ACC112 (cell line): ENCODE data around the gene FAM120B.

Experiments
- H2AFZ ChIP-seq: fragments of 200-600 bp; sonication (generic); one replicate; pipeline ENCODE4 v1.6.0; 2017; ENCODE audit warnings: antibody characterized with exemption, low read length; ENCODE audit not compliant: unreplicated experiment
- H3K27ac ChIP-seq: fragments of 200-600 bp; sonication (generic); 2 replicates; pipeline ENCODE4 v1.5.1; 2014; ENCODE audit warnings: low read depth, mild to moderate bottlenecking, antibody characterized with exemption, low read length, moderate library complexity
- H3K27me3 ChIP-seq: fragments of 200-600 bp; sonication (generic); 2 replicates; pipeline ENCODE4 v1.6.1; 2014; ENCODE audit warnings: mild to moderate bottlenecking, antibody characterized with exemption, low read length, moderate library complexity, mixed read lengths; ENCODE audit not compliant: insufficient read depth
- H3K36me3 ChIP-seq: fragments of 200-600 bp; sonication (generic); 2 replicates; pipeline ENCODE4 v1.6.1; 2016; ENCODE audit warnings: mild to moderate bottlenecking, antibody characterized with exemption, low read length, moderate library complexity, mixed read lengths; ENCODE audit not compliant: insufficient read depth
- H3K4me1 ChIP-seq: fragments of 200-600 bp; sonication (generic); one replicate; pipeline ENCODE4 v1.6.1; 2016; ENCODE audit warnings: low read length, mixed read lengths; ENCODE audit not compliant: insufficient read depth, unreplicated experiment, control insufficient read depth
- H3K4me3 ChIP-seq: fragments of 200-600 bp; sonication (generic); 2 replicates; pipeline ENCODE4 v1.5.1; 2014; ENCODE audit warnings: mild to moderate bottlenecking, low read depth, low read length
- H3K79me2 ChIP-seq: fragments of 200-600 bp; sonication (generic); one replicate; pipeline ENCODE4 v1.6.0; 2016; ENCODE audit warnings: low read length; ENCODE audit not compliant: control insufficient read depth, unreplicated experiment, insufficient read depth

FAM120B gene

GRCh38 chr6:170437719-170438401 is 131.3 kb downstream of the FAM120B start:
- Histone ChIP-seq H3K27me3 (no peaks in the 10 kb centered on the region), H3K36me3 (no peaks in the 10 kb centered on the region), H3K27ac (peak overlapping the region; percentile 54; the same call in 1 of the 2 replicates), H3K79me2 (no peaks in the 10 kb centered on the region), H2AFZ (peak overlapping the region; percentile 46), H3K4me3 (peak overlapping the region; percentile 56), H3K4me1 (peaks cover 9% of the 10 kb centered on the region)

- Histone ChIP-seq H2AFZ (peak overlapping the region; percentile 46), H3K4me3 (peak overlapping the region; percentile 56), H3K27me3 (no peaks in the 10 kb centered on the region), H3K79me2 (no peaks in the 10 kb centered on the region), H3K4me1 (peaks cover 9% of the 10 kb centered on the region), H3K27ac (peak overlapping the region; percentile 54; the same call in 1 of the 2 replicates), H3K36me3 (no peaks in the 10 kb centered on the region)
These were observed 131.8 kb downstream of the FAM120B start for GRCh38 chr6:170438402-170438753.

- Histone ChIP-seq H3K36me3 (no peaks in the 10 kb centered on the region), H3K27me3 (no peaks in the 10 kb centered on the region), H3K79me2 (no peaks in the 10 kb centered on the region), H3K4me3 (no peak overlapping the region), H3K4me1 (peaks cover 9% of the 10 kb centered on the region), H3K27ac (no peak overlapping the region; the same call in 1 of the 2 replicates), H2AFZ (no peak overlapping the region)
These were observed 132.3 kb downstream of the FAM120B start for GRCh38 chr6:170438861-170439260.

GRCh38 chr6:170439366-170440361 is 133.1 kb downstream of the FAM120B start:
- no peak overlapping the region for H3K27ac ChIP-seq
- no peak overlapping the region for H3K4me3 ChIP-seq
- H3K36me3 ChIP-seq, result no peaks in the 10 kb centered on the region
- no peaks in the 10 kb centered on the region for H3K27me3 ChIP-seq
- no peak overlapping the region for H2AFZ ChIP-seq
- H3K4me1 ChIP-seq, result peaks cover 9% of the 10 kb centered on the region
- no peaks in the 10 kb centered on the region for H3K79me2 ChIP-seq

GRCh38 chr6:170440437-170440836 is 133.9 kb downstream of the FAM120B start:
- Histone ChIP-seq H3K79me2 (no peaks in the 10 kb centered on the region), H2AFZ (no peak overlapping the region), H3K27me3 (no peaks in the 10 kb centered on the region), H3K27ac (no peak overlapping the region), H3K36me3 (no peaks in the 10 kb centered on the region), H3K4me3 (no peak overlapping the region), H3K4me1 (peaks cover 9% of the 10 kb centered on the region)

- Histone ChIP-seq H3K27me3 (no peaks in the 10 kb centered on the region), H2AFZ (no peak overlapping the region), H3K4me1 (peaks cover 9% of the 10 kb centered on the region), H3K79me2 (no peaks in the 10 kb centered on the region), H3K4me3 (no peak overlapping the region), H3K27ac (no peak overlapping the region), H3K36me3 (no peaks in the 10 kb centered on the region)
These were observed 134.8 kb downstream of the FAM120B start for GRCh38 chr6:170441316-170441715.

- H3K36me3 ChIP-seq, result no peaks in the 10 kb centered on the region
These were observed 136.0 kb downstream of the FAM120B start for GRCh38 chr6:170442596-170442995.

GRCh38 chr6:170443151-170443662 is 136.6 kb downstream of the FAM120B start:
- no peak overlapping the region for H2AFZ ChIP-seq
- peaks cover under 1% of the 10 kb centered on the region for H3K4me1 ChIP-seq
- no peaks in the 10 kb centered on the region for H3K36me3 ChIP-seq
- H3K4me3 ChIP-seq, result no peak overlapping the region
- no peak overlapping the region for H3K27ac ChIP-seq
- H3K27me3 ChIP-seq, result no peaks in the 10 kb centered on the region
- H3K79me2 ChIP-seq, result no peaks in the 10 kb centered on the region

More at GRCh38 chr6:170442596-170442995, 136.0 kb downstream of the FAM120B start:
- H3K79me2 ChIP-seq, result no peaks in the 10 kb centered on the region
- peaks cover 6% of the 10 kb centered on the region for H3K4me1 ChIP-seq
- H3K27ac ChIP-seq, result no peak overlapping the region
- no peak overlapping the region for H3K4me3 ChIP-seq
- H3K27me3 ChIP-seq, result no peaks in the 10 kb centered on the region
- H2AFZ ChIP-seq, result no peak overlapping the region

GRCh38 chr6:170444056-170444591 is 137.6 kb downstream of the FAM120B start:
- H3K36me3 ChIP-seq, result no peaks in the 10 kb centered on the region
- no peaks in the 10 kb centered on the region for H3K4me1 ChIP-seq
- no peaks in the 10 kb centered on the region for H3K79me2 ChIP-seq
- no peaks in the 10 kb centered on the region for H3K27me3 ChIP-seq
- H3K27ac ChIP-seq, result no peak overlapping the region
- H3K4me3 ChIP-seq, result no peak overlapping the region
- H2AFZ ChIP-seq, result no peak overlapping the region

- H3K36me3 ChIP-seq, result no peaks in the 10 kb centered on the region
- H2AFZ ChIP-seq, result no peak overlapping the region
- H3K79me2 ChIP-seq, result no peaks in the 10 kb centered on the region
- H3K27ac ChIP-seq, result no peak overlapping the region
- no peak overlapping the region for H3K4me3 ChIP-seq
- no peaks in the 10 kb centered on the region for H3K4me1 ChIP-seq
- H3K27me3 ChIP-seq, result no peaks in the 10 kb centered on the region
These were observed 138.3 kb downstream of the FAM120B start for GRCh38 chr6:170444811-170445211.
